Activated CD4-positive, alpha-beta T cell treated with anti-CD3 and anti-CD28 coated beads for 36 hours (primary cell): Measurements from ENCODE around the gene SCAPER. TPM values are rescaled to one million over a fixed set of nuclear protein-coding genes. Genes with fewer than 3 reads are reported as not detected.
"Not testable (repeated sequence)": the region's sequence is repeated elsewhere in the genome, so short reads cannot be mapped to it uniquely, and the experiment has no call there.

Experiments used
- ATAC-seq: fragments of 200-7000 bp; cut with Tn5 transposase; one replicate; pipeline ENCODE4 v1.10.0; 2021; ENCODE audit warnings: mild to moderate bottlenecking, moderate library complexity
- CTCF ChIA-PET: fragments of 350-600 bp; sonication (Branson Sonifier 250); formaldehyde crosslinking; loops from one replicate; lab custom pipeline; 2021; ENCODE audit warnings: antibody characterized with exemption; lab: Charles Lee
- POLR2A ChIA-PET: fragments of 350-600 bp; sonication (Branson Sonifier 250); formaldehyde crosslinking; loops from one replicate; lab custom pipeline; 2021; ENCODE audit warnings: antibody characterized with exemption, inconsistent platforms; lab: Charles Lee
- DNase-seq: peaks from one replicate; pipeline ENCODE4 v3.0.0-alpha.2; 2020
- H3K27ac Mint-ChIP-seq: one replicate; pipeline ENCODE4 v1.8.0; 2021; ENCODE audit warnings: mixed read lengths
- H3K27me3 Mint-ChIP-seq: one replicate; pipeline ENCODE4 v1.8.0; 2021; ENCODE audit warnings: mixed read lengths
- H3K36me3 Mint-ChIP-seq: one replicate; pipeline ENCODE4 v1.8.0; 2021; ENCODE audit warnings: low read depth, mixed read lengths
- H3K4me1 Mint-ChIP-seq: one replicate; pipeline ENCODE4 v1.8.0; 2021; ENCODE audit warnings: mixed read lengths
- H3K4me3 Mint-ChIP-seq: one replicate; pipeline ENCODE4 v1.8.0; 2021; ENCODE audit warnings: mild to moderate bottlenecking, moderate library complexity, mixed read lengths
- H3K9me3 Mint-ChIP-seq: one replicate; pipeline ENCODE4 v1.8.0; 2021; ENCODE audit warnings: low read depth, mixed read lengths
- intact Hi-C, 2 experiments: fragments of 100-400 bp; cut with DNase I in 1 of 2; cut with micrococcal nuclease in 1 of 2; formaldehyde crosslinking; loops; one replicate each; pipeline versions ENCODE4 v1.14.2 to v1.15.1; 2022 to 2024; cut with DNase I, micrococcal nuclease
- total RNA-seq, 2 experiments: library from RNA; stranded (reverse); gene quantifications; one replicate each; pipeline ENCODE4 v1.2.3, GENCODE V29; 2021

SCAPER gene
- total RNA-seq, 2 experiments from 2014 or later, result 25.9 to 35.2 TPM

GRCh38 chr15:76905855-76906254 is 715 bp upstream of the SCAPER start:
- Mint-ChIP-seq H3K4me1 (peaks cover 34% of the 10 kb centered on the region), H3K9me3 (peaks cover 2% of the 10 kb centered on the region), H3K27ac (peak overlapping the region; percentile 92), H3K27me3 (no peaks in the 10 kb centered on the region), H3K36me3 (peaks cover 3% of the 10 kb centered on the region), H3K4me3 (peak overlapping the region; percentile 87)
- intact Hi-C loops, result loop anchor here (1.0 to 2.0 kb wide), 6 partner anchors 25 to 595 kb away; partner anchors contain the start of genes RCN2 (in 2 of the 2), ETFA (in 1 of the 2), HMG20A (in 1 of the 2) and ISL2 (in 1 of the 2)
- no peak for DNase-seq
- ATAC-seq, result no peak
- ChIA-PET POLR2A (interaction anchor here (1.1 to 1.2 kb wide), 2 partner anchors 25 to 81 kb away, joined by 3 read pairs; no protein-coding TSS in a partner anchor), CTCF (interaction anchor here (0.7 to 1.3 kb wide), 5 partner anchors 10 to 1660 kb away, joined by 3 to 4 read pairs (median 3); partner anchors contain the start of gene CHRNA5)

DNA sequence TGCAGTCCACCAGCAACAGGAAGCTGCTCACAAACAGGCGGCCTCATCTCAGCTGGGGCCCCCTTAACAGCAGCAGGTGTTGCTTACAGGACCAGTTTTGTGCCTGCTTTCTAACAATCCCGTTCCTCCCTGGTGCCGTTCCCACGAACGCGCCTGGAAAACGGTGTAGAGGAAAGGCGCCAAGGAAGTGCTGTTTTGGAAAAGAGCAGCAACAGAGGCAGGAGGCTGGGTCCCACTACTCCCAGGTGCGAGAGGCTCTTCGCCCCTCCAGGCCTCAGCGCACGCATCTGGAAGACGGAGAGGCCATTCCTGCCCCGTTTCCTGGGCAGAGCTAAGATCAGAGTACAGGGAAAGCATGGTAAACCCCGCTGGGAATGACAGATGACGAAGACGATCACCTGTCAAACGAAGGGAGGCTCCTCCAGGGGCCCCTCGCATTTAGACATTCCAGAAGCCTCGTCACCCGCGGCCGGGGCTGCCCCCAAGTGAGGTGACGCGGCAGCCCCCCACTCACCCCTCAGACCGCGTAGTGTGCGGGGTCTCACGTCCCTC is 603 bp downstream of the SCAPER start:
- H3K36me3 Mint-ChIP-seq, result peaks cover 3% of the 10 kb centered on the region
- H3K9me3 Mint-ChIP-seq, result peaks cover 2% of the 10 kb centered on the region
- DNase-seq, result peak; percentile 42
- intact Hi-C loops, result loop anchor here (1.0 to 5.0 kb wide), 7 partner anchors 27 to 594 kb away; partner anchors contain the start of genes RCN2 (in 2 of the 2), ETFA (in 1 of the 2), HMG20A (in 1 of the 2) and ISL2 (in 1 of the 2)
- POLR2A ChIA-PET, result no interaction called here
- H3K4me1 Mint-ChIP-seq, result peaks cover 34% of the 10 kb centered on the region
- no peak for ATAC-seq
- H3K27ac Mint-ChIP-seq, result peak overlapping the region; percentile 92
- H3K4me3 Mint-ChIP-seq, result peak overlapping the region; percentile 87
- CTCF ChIA-PET, result interaction anchor here (0.6 to 1.5 kb wide), 4 partner anchors 13 to 115 kb away, joined by 3 to 4 read pairs (median 3); no protein-coding TSS in a partner anchor
- H3K27me3 Mint-ChIP-seq, result no peaks in the 10 kb centered on the region

- POLR2A ChIA-PET, result no interaction called here
- Mint-ChIP-seq H3K4me3 (peak overlapping the region; percentile 87), H3K27me3 (no peaks in the 10 kb centered on the region), H3K4me1 (peaks cover 36% of the 10 kb centered on the region), H3K9me3 (peaks cover 2% of the 10 kb centered on the region), H3K36me3 (peaks cover 11% of the 10 kb centered on the region), H3K27ac (peak overlapping the region; percentile 42)
- CTCF ChIA-PET, result interaction anchor here (0.8 to 1.5 kb wide), 3 partner anchors 12 to 119 kb away, joined by 3 to 4 read pairs (median 3); no protein-coding TSS in a partner anchor
- peak; percentile 16 for DNase-seq
- peak; percentile 28 for ATAC-seq
- intact Hi-C loops, result loop anchor here (5.0 kb wide), 1 partner anchor 119 kb away; no protein-coding TSS in a partner anchor
Observed at GRCh38 chr15:76903251-76903681, 1.9 kb downstream of the SCAPER start.

DNA sequence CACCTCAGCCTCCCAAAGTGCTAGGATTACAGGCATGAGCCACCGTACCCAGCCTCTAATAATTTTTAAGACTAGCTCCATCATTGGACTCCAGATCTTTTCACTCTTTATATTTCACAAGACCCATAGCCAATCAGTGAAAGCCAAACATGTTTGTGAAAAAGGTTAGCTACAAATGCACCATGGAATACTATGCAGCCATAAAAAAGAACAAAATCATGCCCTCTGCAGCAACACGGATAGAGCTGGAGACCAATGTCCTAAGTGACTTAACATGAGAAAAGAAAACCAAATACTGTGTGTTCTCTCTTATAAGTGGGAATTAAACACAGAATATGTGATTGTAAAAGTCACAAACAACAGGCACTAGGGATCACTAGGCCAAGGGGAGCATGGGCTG is 3.2 kb downstream of the SCAPER start:
- Mint-ChIP-seq H3K9me3 (peaks cover 2% of the 10 kb centered on the region), H3K4me3 (no peak overlapping the region), H3K36me3 (peaks cover 12% of the 10 kb centered on the region), H3K27me3 (no peaks in the 10 kb centered on the region), H3K27ac (no peak overlapping the region), H3K4me1 (peaks cover 37% of the 10 kb centered on the region)
- DNase-seq (no peak), ATAC-seq (no peak)
- POLR2A ChIA-PET, result no interaction called here
- CTCF ChIA-PET, result interaction anchor here (1.5 kb wide), 1 partner anchor 59 kb away, joined by 4 read pairs; no protein-coding TSS in a partner anchor
- intact Hi-C loops, result loop anchor here (5.0 kb wide), 1 partner anchor 120 kb away; no protein-coding TSS in a partner anchor

DNA sequence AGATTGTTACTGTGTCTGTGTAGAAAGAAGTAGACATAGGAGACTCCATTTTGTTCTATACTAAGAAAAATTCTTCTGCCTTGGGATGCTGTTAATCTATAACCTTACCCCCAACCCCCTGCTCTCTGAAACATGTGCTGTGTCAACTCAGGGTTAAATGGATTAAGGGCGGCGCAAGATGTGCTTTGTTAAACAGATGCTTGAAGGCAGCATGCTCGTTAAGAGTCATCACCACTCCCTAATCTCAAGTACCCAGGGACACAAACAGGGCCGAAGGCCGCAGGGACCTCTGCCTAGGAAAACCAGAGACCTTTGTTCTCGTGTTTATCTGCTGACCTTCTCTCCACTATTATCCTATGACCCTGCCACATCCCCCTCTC is 5.2 kb downstream of the SCAPER start:
- intact Hi-C loops, result loop anchor here (5.0 kb wide), 1 partner anchor 122 kb away; no protein-coding TSS in a partner anchor
- peaks cover 20% of the 10 kb centered on the region for H3K36me3 Mint-ChIP-seq
- not testable (repeated sequence) for H3K27me3 Mint-ChIP-seq

GRCh38 chr15:76899176-76899930 is 5.8 kb downstream of the SCAPER start:
- H3K9me3 Mint-ChIP-seq, ATAC-seq, H3K4me3 Mint-ChIP-seq, POLR2A ChIA-PET, H3K27ac Mint-ChIP-seq, H3K27me3 Mint-ChIP-seq, DNase-seq, intact Hi-C loops: not testable (repeated sequence)
- Mint-ChIP-seq H3K4me1 (peaks cover 31% of the 10 kb centered on the region), H3K36me3 (peaks cover 24% of the 10 kb centered on the region)
- CTCF ChIA-PET, result interaction anchor here (1.2 kb wide), 1 partner anchor 206 kb away, joined by 3 read pairs; no protein-coding TSS in a partner anchor

More for the DNA sequence above, 5.2 kb downstream of the SCAPER start:
- H3K27ac Mint-ChIP-seq, CTCF ChIA-PET, DNase-seq, ATAC-seq, POLR2A ChIA-PET, H3K4me3 Mint-ChIP-seq, H3K9me3 Mint-ChIP-seq: not testable (repeated sequence)
- peaks cover 29% of the 10 kb centered on the region for H3K4me1 Mint-ChIP-seq

DNA sequence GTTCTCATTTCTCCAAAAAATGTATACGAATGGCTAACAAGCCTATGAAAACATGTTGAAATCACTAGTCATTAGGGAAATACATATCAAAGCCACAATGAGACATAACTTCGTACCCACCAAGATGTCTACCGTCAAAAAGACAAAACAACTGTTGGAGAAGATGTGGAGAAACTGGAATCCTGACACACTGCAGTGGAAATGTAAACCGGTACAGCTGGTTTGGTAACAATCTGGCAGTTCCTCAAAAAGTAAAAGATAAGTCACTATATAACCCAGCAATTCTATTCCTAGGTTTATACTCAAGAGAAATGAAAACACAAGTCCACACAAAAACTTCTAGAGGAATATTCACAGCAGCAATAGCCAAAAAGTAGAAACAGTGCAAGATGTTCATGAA is 7.0 kb downstream of the SCAPER start:
- H3K9me3 Mint-ChIP-seq, result peaks cover 10% of the 10 kb centered on the region
- H3K36me3 Mint-ChIP-seq, result peaks cover 34% of the 10 kb centered on the region
- CTCF ChIA-PET, result interaction anchor here (1.2 kb wide), 1 partner anchor 207 kb away, joined by 3 read pairs; no protein-coding TSS in a partner anchor
- ATAC-seq (no peak), DNase-seq (no peak)
- H3K27me3 Mint-ChIP-seq, result no peaks in the 10 kb centered on the region
- H3K27ac Mint-ChIP-seq, result no peak overlapping the region
- H3K4me3 Mint-ChIP-seq, result no peak overlapping the region
- peaks cover 23% of the 10 kb centered on the region for H3K4me1 Mint-ChIP-seq
- intact Hi-C loops, result no loop called here
- POLR2A ChIA-PET, result no interaction called here

GRCh38 chr15:76894174-76894573 is 11.0 kb downstream of the SCAPER start:
- Mint-ChIP-seq H3K36me3 (peaks cover 55% of the 10 kb centered on the region), H3K4me3 (no peak overlapping the region), H3K9me3 (peaks cover 14% of the 10 kb centered on the region), H3K27me3 (no peaks in the 10 kb centered on the region), H3K27ac (no peak overlapping the region), H3K4me1 (peaks cover 19% of the 10 kb centered on the region)
- no peak for ATAC-seq
- intact Hi-C loops, result no loop called here
- POLR2A ChIA-PET, result no interaction called here
- CTCF ChIA-PET, result interaction anchor here (0.9 to 1.1 kb wide), 2 partner anchors 20 to 52 kb away, joined by 3 read pairs; no protein-coding TSS in a partner anchor
- DNase-seq, result no peak

DNA sequence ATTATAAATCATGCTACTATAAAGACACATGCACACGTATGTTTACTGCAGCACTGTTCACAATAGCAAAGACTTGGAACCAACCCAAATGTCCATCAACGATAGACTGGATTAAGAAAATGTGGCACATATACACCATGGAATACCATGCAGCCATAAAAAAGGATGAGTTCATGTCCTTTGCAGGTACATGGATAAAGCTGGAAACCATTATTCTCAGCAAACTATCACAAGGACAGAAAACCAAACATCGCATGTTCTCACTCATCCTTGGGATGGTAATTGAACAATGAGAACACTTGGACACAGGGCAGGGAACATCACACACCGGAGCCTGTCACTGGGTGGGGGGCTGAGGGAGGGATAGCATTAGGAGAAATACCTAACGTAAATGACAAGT is 12.3 kb downstream of the SCAPER start:
- CTCF ChIA-PET, ATAC-seq, H3K27me3 Mint-ChIP-seq, POLR2A ChIA-PET, DNase-seq, H3K27ac Mint-ChIP-seq, H3K4me3 Mint-ChIP-seq, intact Hi-C loops: not testable (repeated sequence)
- Mint-ChIP-seq H3K9me3 (peaks cover 14% of the 10 kb centered on the region), H3K4me1 (peaks cover 28% of the 10 kb centered on the region), H3K36me3 (peaks cover 53% of the 10 kb centered on the region)

- POLR2A ChIA-PET, ATAC-seq, intact Hi-C loops, DNase-seq, H3K27ac Mint-ChIP-seq, H3K27me3 Mint-ChIP-seq, H3K4me3 Mint-ChIP-seq, H3K9me3 Mint-ChIP-seq: not testable (repeated sequence)
- peaks cover 15% of the 10 kb centered on the region for H3K4me1 Mint-ChIP-seq
- CTCF ChIA-PET, result interaction anchor here (1.6 kb wide), 1 partner anchor 15 kb away, joined by 5 read pairs; no protein-coding TSS in a partner anchor
- H3K36me3 Mint-ChIP-seq, result peaks cover 39% of the 10 kb centered on the region
Observed at GRCh38 chr15:76887280-76888141, 17.6 kb downstream of the SCAPER start.
